Muscle layer of duodenum (tissue), 2 donors: ENCODE data around the gene TMEM242.

Experiments used
- H3K27ac ChIP-seq: one replicate; pipeline ENCODE4 v1.7.0; 2013; ENCODE audit warnings: mild to moderate bottlenecking, low read length
- H3K27me3 ChIP-seq: one replicate; pipeline ENCODE4 v1.7.0; 2013; ENCODE audit warnings: low read depth, mild to moderate bottlenecking, control low read depth, low read length
- H3K36me3 ChIP-seq, 2 donors: one replicate each; pipeline ENCODE4 v1.7.0; 2013; ENCODE audit warnings: low read length in 2 of 2, control low read depth in 1 of 2, mild to moderate bottlenecking in 1 of 2; ENCODE audit not compliant: insufficient read depth in 2 of 2, control insufficient read depth in 1 of 2
- H3K4me1 ChIP-seq, 2 donors: one replicate each; pipeline ENCODE4 v1.7.0; 2013; ENCODE audit warnings: low read length in 2 of 2, mild to moderate bottlenecking in 2 of 2, control low read depth in 1 of 2, moderate library complexity in 1 of 2; ENCODE audit not compliant: insufficient read depth in 2 of 2, control insufficient read depth in 1 of 2
- H3K4me3 ChIP-seq, 2 donors: one replicate each; pipeline ENCODE4 v1.7.0; 2013; ENCODE audit warnings: low read length in 2 of 2, low read depth in 1 of 2, mild to moderate bottlenecking in 1 of 2
- H3K9me3 ChIP-seq, 2 donors: one replicate each; pipeline ENCODE4 v1.7.0; 2013; ENCODE audit warnings: low read length in 2 of 2, control low read depth in 1 of 2, mild to moderate bottlenecking in 1 of 2; ENCODE audit not compliant: control insufficient read depth in 1 of 2
- donor health status: healthy.

The TMEM242 gene

GRCh38 chr6:157268396-157268795 is 54.9 kb downstream of the TMEM242 start:
- Histone ChIP-seq H3K9me3 (no peaks in the 10 kb centered on the region), H3K4me3 (no peak overlapping the region), H3K4me1 (peaks cover 6 to 12% of the 10 kb centered on the region in 2 donors), H3K27me3 (no peaks in the 10 kb centered on the region), H3K27ac (peak overlapping the region; percentile 34), H3K36me3 (no peaks in the 10 kb centered on the region)

GRCh38 chr6:157267654-157268053 is 55.7 kb downstream of the TMEM242 start:
- no peaks in the 10 kb centered on the region for H3K36me3 ChIP-seq
- peaks cover 6 to 12% of the 10 kb centered on the region in 2 donors for H3K4me1 ChIP-seq
- no peaks in the 10 kb centered on the region for H3K9me3 ChIP-seq
- H3K4me3 ChIP-seq: no peak overlapping the region
- no peak overlapping the region for H3K27ac ChIP-seq
- H3K27me3 ChIP-seq: no peaks in the 10 kb centered on the region

- Histone ChIP-seq H3K9me3 (no peaks in the 10 kb centered on the region), H3K4me1 (peaks cover 6 to 12% of the 10 kb centered on the region in 2 donors), H3K27ac (no peak overlapping the region), H3K4me3 (no peak overlapping the region), H3K27me3 (no peaks in the 10 kb centered on the region), H3K36me3 (no peaks in the 10 kb centered on the region)
Measured at GRCh38 chr6:157267109-157267611, 56.2 kb downstream of the TMEM242 start.

GRCh38 chr6:157266274-157267101 is 56.8 kb downstream of the TMEM242 start:
- H3K27ac ChIP-seq: no peak overlapping the region
- H3K4me3 ChIP-seq: no peak overlapping the region
- H3K4me1 ChIP-seq: peaks cover 6 to 12% of the 10 kb centered on the region in 2 donors
- no peaks in the 10 kb centered on the region for H3K27me3 ChIP-seq
- H3K36me3 ChIP-seq: no peaks in the 10 kb centered on the region
- H3K9me3 ChIP-seq: no peaks in the 10 kb centered on the region

- Histone ChIP-seq H3K4me1 (peaks cover 6 to 12% of the 10 kb centered on the region in 2 donors), H3K9me3 (no peaks in the 10 kb centered on the region), H3K4me3 (no peak overlapping the region), H3K36me3 (no peaks in the 10 kb centered on the region), H3K27me3 (no peaks in the 10 kb centered on the region), H3K27ac (no peak overlapping the region)
Measured at GRCh38 chr6:157265635-157266034, 57.7 kb downstream of the TMEM242 start.

- H3K4me3 ChIP-seq: no peak overlapping the region
- no peaks in the 10 kb centered on the region for H3K36me3 ChIP-seq
- no peak overlapping the region for H3K27ac ChIP-seq
- H3K4me1 ChIP-seq: peaks cover 6 to 12% of the 10 kb centered on the region in 2 donors
- H3K27me3 ChIP-seq: no peaks in the 10 kb centered on the region
- H3K9me3 ChIP-seq: no peaks in the 10 kb centered on the region
Measured at GRCh38 chr6:157265186-157265585, 58.1 kb downstream of the TMEM242 start.

GRCh38 chr6:157264701-157265100 is 58.6 kb downstream of the TMEM242 start:
- H3K36me3 ChIP-seq: no peaks in the 10 kb centered on the region
- no peak overlapping the region for H3K27ac ChIP-seq
- peaks cover 6 to 10% of the 10 kb centered on the region in 2 donors for H3K4me1 ChIP-seq
- no peaks in the 10 kb centered on the region for H3K27me3 ChIP-seq
- H3K4me3 ChIP-seq: no peak overlapping the region
- no peaks in the 10 kb centered on the region for H3K9me3 ChIP-seq

- Histone ChIP-seq H3K27me3 (no peaks in the 10 kb centered on the region), H3K4me1 (peaks cover 3 to 6% of the 10 kb centered on the region in 2 donors), H3K4me3 (no peak overlapping the region), H3K27ac (no peak overlapping the region), H3K36me3 (no peaks in the 10 kb centered on the region), H3K9me3 (no peaks in the 10 kb centered on the region)
Measured at GRCh38 chr6:157263881-157264397, 59.4 kb downstream of the TMEM242 start.

GRCh38 chr6:157263146-157263545 is 60.2 kb downstream of the TMEM242 start:
- no peaks in the 10 kb centered on the region for H3K9me3 ChIP-seq
- no peaks in the 10 kb centered on the region for H3K36me3 ChIP-seq
- H3K4me3 ChIP-seq: no peak overlapping the region
- no peak overlapping the region for H3K27ac ChIP-seq
- H3K27me3 ChIP-seq: no peaks in the 10 kb centered on the region
- H3K4me1 ChIP-seq: no peaks in the 10 kb centered on the region

- Histone ChIP-seq H3K36me3 (no peaks in the 10 kb centered on the region), H3K27me3 (no peaks in the 10 kb centered on the region), H3K4me1 (no peaks in the 10 kb centered on the region), H3K9me3 (no peaks in the 10 kb centered on the region), H3K4me3 (no peak overlapping the region), H3K27ac (no peak overlapping the region)
Measured at GRCh38 chr6:157261606-157262005, 61.7 kb downstream of the TMEM242 start.

GRCh38 chr6:157260735-157261410 is 62.4 kb downstream of the TMEM242 start:
- Histone ChIP-seq H3K27me3 (no peaks in the 10 kb centered on the region), H3K4me3 (no peak overlapping the region), H3K36me3 (no peaks in the 10 kb centered on the region), H3K27ac (no peak overlapping the region), H3K4me1 (no peaks in the 10 kb centered on the region), H3K9me3 (no peaks in the 10 kb centered on the region)
